NCI-H524 treated with DMSO at 0.1 percent for 48 hours (cell line): ENCODE data around the gene APBB2.
"Not testable (repeated sequence)": the region's sequence is repeated elsewhere in the genome, so short reads cannot be mapped to it uniquely, and the experiment has no call there.

Experiments
- DNase-seq: peaks from one replicate; lab custom pipeline; 2025; lab: John Stamatoyannopoulos, UW

APBB2 gene

DNA sequence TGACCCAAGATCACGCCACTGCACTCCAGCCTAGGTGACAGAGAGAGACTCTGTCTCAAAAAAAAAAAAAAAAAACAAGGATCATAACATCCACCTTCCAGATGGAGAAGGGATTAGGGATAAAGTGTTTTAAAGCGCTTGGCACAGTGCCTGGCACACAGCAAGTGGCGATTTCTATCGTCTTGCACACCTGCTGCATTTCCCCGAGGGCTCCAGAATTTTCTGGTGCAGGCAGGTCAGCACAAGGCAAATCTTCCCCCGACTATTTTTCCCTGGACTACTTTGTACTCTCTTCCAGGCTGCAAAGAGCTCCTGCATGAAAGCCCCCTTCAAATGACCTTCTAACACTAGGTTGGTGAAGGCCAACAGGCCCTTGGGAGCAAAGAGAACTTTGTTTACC, 57.3 kb downstream of the APBB2 start:
- peak; percentile 52 for DNase-seq

GRCh38 chr4:41156574-41156973, 57.8 kb downstream of the APBB2 start:
- DNase-seq: no peak

DNA sequence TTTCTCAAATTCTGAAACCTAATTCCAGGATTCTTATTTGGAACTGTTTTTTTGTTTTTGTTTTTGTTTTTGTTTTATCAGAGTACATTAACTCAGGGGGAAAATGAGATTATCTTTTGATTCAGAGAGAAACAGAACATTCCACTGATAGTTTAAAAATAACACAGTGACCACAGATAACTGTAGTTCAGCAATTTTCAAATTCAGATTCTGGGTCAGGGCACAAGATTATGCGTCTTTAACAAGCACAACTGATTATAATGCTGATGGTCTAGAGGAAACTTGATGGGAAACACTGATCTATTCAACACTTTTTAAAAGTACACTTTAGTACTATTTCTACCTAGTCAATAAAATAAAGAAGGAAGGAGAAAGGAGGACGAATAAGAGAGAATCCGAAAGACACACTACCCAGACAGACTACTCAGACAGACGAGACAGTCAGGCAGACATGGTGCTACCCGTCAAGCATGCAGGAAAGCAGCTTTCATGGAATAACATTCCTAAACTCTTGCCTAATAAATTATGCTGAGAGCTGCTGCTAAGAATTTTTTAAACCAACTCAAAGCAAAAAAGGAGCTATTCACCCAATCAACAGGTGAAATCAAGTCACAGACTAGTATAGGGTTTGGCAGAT, 59.0 kb downstream of the APBB2 start:
- no peak for DNase-seq

- no peak for DNase-seq
Observed at GRCh38 chr4:41154814-41155177, 59.5 kb downstream of the APBB2 start.

- DNase-seq: no peak
Observed at GRCh38 chr4:41154010-41154813, 60.1 kb downstream of the APBB2 start.

DNA sequence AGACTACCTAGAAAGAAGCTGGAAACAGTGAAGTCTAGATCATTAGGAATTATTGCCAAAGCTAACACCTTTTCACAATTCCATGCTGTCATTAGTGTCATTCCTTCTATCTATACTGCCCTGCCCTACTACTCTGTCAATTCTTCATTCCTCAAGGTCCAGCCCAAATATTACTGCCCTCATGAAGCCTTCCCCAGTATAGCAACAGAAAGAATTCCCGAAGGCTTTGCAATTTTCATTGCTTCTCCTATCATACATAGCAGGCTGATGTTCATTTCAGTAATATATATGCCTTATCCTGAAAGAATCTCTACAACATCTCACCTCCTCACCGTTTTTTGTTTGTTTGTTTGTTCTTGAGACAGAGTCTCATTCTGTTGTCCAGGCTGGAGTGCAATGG, 63.9 kb downstream of the APBB2 start:
- DNase-seq: no peak

GRCh38 chr4:41149568-41149967, 64.8 kb downstream of the APBB2 start:
- DNase-seq: not testable (repeated sequence)

DNA sequence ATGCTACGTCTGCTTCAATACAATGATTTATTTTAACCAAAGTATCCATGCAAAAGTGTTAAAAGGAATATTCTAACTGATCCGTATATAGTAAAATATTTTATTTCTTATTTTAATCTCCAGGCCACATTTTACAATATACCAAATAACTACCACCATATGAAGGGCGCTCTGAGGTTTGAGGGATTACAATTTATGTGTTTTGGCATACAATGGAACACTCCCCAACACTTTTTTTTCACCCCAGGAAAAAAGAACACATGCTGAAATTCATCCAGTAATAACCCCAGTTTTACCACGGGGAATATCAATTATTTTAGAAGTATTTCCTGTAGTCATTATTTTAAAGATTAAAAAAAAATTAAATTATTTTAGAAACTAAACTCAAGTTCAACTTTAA, 65.4 kb downstream of the APBB2 start:
- DNase-seq: no peak

DNA sequence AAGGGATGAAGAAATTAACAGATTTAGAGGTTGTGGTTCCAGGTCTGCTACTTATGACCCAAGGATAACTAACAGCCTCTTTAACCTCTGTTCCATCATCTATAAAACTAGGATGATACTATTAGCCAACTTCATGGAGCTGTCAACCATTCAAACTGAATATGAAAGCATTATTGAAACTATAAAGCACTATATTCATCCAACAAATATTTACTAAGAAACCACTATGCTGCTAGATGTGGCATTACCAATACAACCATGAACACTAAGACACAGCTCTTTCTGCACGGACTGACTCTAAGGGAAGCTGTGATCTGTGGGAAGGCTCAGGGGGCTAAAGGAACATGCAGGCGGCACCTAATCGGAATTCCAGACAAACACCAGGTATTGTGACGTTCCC, 66.0 kb downstream of the APBB2 start:
- DNase-seq: no peak

- not testable (repeated sequence) for DNase-seq
Observed at GRCh38 chr4:41147570-41147969, 66.8 kb downstream of the APBB2 start.

GRCh38 chr4:41146716-41147506, 67.4 kb downstream of the APBB2 start:
- DNase-seq: no peak

DNA sequence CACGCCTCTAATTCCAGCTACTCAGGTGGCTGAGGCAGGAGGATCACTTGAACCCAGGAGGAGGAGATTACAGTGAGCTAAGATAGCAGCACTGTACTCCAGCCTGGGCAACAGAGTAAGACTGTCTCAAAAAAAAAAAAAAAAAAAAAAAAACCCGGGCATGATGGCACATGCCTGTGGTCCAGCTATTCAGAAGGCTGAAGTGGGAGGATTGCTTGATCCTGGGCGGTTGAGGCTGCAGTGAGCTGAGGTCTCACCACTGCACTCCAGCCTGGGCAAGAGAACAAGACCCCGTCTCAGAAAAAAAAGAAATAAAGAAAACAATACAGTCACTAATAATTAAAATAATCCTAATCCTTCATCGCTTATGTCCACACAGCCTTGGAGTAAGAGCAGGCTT, 68.1 kb downstream of the APBB2 start:
- no peak for DNase-seq

DNA sequence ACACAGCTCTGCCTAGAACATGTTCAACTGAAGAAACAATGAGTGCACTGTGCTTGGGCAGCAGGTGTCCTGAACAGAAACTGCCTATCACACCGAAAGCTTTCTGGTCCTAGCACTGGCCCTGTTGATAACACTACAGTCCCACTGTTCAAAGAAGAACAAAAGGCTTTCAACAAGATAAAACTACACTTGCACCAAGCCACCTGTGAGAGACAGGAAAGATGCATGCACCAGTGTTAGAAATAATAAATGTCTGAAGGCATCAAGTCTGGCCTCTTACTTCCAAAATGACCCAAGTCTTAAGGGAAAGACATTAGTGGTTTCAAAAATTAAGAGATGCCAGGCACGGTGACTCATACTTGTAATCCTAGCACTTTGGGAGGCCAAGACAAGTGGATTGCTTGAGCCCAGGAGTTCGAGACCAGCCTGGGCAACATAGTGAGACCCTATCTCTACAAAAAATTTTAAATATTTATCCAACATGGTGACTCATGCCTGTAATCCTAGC, 68.7 kb downstream of the APBB2 start:
- DNase-seq: no peak

GRCh38 chr4:41144812-41145211, 69.5 kb downstream of the APBB2 start:
- no peak for DNase-seq

GRCh38 chr4:41144040-41144379, 70.3 kb downstream of the APBB2 start:
- no peak for DNase-seq

DNA sequence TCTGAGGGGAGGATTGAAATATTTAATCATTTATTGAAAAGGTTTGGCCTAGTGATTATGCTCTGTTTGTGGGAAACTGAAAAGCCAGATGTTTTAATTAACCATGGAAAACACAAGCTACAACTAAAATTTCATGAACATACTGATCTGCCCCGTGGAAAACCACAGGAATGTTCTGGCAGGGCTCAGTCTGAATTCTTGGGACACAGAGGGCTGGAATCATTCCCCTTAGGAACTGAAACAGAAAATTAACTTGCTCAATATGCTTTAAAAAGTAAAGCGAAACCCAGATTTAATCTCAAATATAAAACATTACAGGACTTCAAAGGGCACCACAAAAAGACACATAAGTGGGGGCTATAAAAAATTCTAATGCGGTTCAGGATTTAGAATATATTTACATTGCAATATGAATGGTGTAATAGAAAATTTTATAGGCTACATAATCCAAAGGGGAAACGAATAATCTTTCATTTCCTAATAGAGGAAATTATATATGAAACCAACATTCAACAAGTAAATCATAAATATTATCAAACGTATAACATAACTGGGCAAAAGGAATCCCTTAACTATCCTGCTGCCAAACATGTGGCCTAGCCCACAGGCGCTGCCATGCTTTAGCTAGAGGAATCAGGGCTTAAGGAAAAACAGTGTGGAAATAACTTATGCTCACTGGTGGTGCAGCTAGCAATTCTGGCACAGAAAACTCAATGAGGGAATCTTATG, 70.9 kb downstream of the APBB2 start:
- no peak for DNase-seq

DNA sequence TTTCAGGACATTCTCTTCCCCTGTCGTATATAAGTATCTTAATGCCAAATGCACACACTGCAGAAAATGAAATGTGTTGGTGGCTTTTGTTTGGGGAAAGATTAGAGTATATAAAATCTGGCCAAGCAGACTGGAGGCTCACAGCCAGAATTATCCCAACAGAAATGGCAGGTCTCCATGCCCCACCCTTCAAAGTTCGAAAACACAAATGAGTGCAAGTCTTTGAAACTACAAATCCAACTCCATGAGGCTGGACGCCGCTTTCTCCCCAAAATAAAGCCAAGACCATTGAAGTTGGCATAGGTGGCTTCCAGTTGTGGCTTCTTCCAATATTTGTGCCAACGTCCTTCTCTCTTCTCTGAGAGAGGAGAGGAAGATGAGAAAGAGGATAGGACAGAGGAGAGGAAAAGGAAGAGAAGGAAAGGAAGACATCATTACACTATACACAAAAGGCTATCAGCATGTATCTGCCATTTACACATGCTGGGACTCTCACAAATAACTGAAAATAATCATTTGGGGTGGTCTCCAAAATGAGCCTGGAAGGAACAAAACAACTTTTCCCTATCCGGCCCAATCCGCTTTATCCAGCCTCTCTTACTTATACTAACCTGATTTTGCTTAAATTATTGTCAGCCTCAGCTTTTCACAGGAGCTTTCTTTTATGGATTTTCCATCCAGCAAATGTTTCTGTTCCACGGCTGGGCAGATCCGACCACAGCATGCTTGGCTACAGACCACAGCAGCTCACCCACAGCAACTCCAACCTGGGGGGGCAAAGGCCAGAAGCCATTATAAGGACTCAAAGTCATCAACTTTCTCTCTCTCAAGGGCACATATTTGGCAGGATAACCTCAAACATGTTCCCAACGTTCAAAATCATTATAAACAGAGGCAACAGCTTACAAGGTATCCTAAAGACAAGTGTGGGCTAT, 71.7 kb downstream of the APBB2 start:
- DNase-seq: no peak

DNA sequence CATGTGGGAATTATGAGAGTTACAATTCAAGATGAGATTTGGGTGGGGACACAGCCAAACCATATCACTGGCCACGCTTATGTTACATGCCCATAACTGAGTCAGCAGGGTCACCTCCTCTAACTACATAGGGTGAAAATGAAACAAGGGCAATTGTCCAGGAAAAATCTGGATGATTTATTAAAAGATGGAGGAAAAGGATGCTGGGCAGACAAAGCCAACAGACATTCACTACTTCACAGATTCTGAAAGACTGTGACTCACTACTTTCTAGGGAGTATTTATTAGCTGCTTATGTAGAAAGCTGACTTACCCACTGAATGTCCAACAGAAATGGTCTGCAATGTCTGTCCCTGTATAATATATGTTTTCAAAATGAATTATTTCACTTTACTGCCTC, 72.4 kb downstream of the APBB2 start:
- no peak for DNase-seq

DNA sequence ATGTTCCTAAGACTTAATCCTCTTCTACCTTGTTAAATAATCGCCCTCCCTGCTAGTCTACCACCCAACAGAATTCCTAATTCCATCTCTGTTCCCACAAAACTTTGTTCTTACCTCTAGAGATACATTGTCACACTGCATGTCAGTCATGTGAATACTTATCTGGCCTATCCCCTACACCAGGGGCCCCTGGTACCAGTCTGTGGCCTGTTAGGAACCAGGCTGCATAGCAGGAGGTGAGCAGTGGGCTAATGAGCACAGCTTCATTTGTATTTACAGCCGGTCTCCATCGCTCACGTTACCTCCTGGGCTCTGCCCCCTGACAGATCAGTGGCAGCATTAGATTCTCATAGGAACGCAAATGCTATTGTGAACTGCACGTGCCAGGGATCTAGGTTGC, 73.9 kb downstream of the APBB2 start:
- no peak for DNase-seq

GRCh38 chr4:41137879-41138278, 76.5 kb downstream of the APBB2 start:
- DNase-seq: no peak

- DNase-seq: no peak
Observed at GRCh38 chr4:41136456-41136855, 77.9 kb downstream of the APBB2 start.
